Suprapubic skin (tissue), 4 donors: ENCODE data around the gene CS. TPM values are rescaled to one million over a fixed set of nuclear protein-coding genes. Genes with fewer than 3 reads are reported as not detected.

ENCODE experiments used
- DNase-seq, 2 donors: peaks; one replicate each; pipeline ENCODE4 v3.0.0-alpha.2; 2019; ENCODE audit warnings: low spot score in 2 of 2
- H3K27ac ChIP-seq: fragments of 200-600 bp; sonication (generic); one replicate; pipeline ENCODE4 v1.5.1; 2019
- H3K27me3 ChIP-seq: fragments of 200-600 bp; sonication (generic); one replicate; pipeline ENCODE4 v1.5.1; 2019
- H3K36me3 ChIP-seq: fragments of 200-600 bp; sonication (generic); one replicate; pipeline ENCODE4 v1.5.1; 2019
- H3K4me1 ChIP-seq: fragments of 200-600 bp; sonication (generic); one replicate; pipeline ENCODE4 v1.5.1; 2019
- H3K4me3 ChIP-seq: fragments of 200-600 bp; sonication (generic); one replicate; pipeline ENCODE4 v1.5.1; 2019; ENCODE audit warnings: mild to moderate bottlenecking
- H3K9me3 ChIP-seq: fragments of 200-600 bp; sonication (generic); one replicate; pipeline ENCODE4 v1.5.1; 2019
- EP300 ChIP-seq: sonication (generic); formaldehyde crosslinking; IDR thresholded peaks from one replicate; pipeline ENCODE4 v1.6.1; 2017; ENCODE audit warnings: antibody characterized with exemption
- POLR2A ChIP-seq, 2 donors: fragments of 450-650 bp; IDR thresholded peaks; one replicate each; pipeline ENCODE4 v1.6.1; 2017; ENCODE audit warnings: antibody characterized with exemption in 2 of 2, mild to moderate bottlenecking in 2 of 2, moderate library complexity in 2 of 2
- POLR2AphosphoS5 ChIP-seq, 3 donors: sonication (generic); formaldehyde crosslinking; IDR thresholded peaks; one replicate each; pipeline ENCODE4 v1.6.1; 2017; ENCODE audit warnings: antibody characterized with exemption in 3 of 3
- WGBS: methylation state at CpG from one replicate; pipeline ENCODE4 v1.1.5; 2018; 5-methylcytosine and 5-hydroxymethylcytosine counted together
- total RNA-seq, 4 donors: library from RNA; depleted of rRNA; stranded (reverse); fragments of >200 nt; gene quantifications; one replicate each; pipeline ENCODE4 v1.1.0, GENCODE V29; 2016
- TF ChIP-seq, protein P1 (sequence below), 2 donors: fragments of 200-600 bp in 1 of 2; fragments of 450-650 bp in 1 of 2; sonication (generic) in 1 of 2; IDR thresholded peaks; one replicate each; pipeline ENCODE4 v1.5.1; 2016 to 2019; ENCODE audit warnings: antibody characterized with exemption in 2 of 2, mild to moderate bottlenecking in 1 of 2, moderate library complexity in 1 of 2

Gene CS
- total RNA-seq, 4 donors from 2014 or later: 176 to 218 (median 179) TPM

DNA sequence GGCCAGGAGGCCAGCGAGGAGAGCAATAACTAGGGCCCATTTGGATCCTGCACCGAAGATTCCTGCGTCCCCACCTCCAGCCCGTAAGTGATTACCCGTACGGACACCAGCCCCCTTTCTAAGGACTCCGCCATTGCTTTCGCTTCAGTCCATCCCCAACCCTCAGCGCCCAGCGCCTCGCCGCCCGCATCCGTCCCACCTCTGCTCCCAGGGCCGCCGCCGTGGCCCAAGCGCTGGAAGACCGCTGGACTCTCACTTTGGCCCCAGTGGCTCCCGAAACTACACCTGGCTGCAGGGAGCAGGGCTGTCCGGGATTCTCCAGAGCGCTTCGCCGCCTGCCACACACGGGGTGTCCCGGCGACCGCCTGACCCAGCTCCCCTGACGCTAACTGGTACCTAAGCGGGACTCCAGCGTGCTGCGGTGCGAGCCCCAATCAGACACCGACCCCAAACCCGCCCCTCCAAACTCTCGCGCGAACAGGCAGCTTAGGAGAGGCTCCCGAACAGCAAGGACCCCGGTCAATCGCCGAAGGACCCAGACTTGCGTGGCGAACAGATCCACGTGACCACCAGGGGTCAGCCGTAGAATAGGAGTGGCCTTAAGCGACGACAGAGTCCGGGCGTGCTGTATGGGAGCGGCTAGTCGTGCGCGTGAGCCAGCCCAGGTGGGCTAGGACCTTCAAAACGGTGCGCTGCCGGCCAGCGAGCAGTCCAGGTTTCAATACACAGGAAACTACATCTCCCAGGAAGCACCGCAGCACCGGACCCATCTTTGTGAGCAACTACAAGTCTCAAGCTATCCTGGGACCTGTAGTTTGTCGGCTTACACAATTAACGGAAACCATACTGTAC, 15.7 kb upstream of the CS start, which contains the start of gene CNPY2:
Gene CNPY2, minus strand, starts transcription at position 367 of the 852 bp plus-strand sequence. CDS start 771 bp downstream, outside the sequence.
- DNase-seq: peak; percentile 98
- TF ChIP-seq, protein P1, sequence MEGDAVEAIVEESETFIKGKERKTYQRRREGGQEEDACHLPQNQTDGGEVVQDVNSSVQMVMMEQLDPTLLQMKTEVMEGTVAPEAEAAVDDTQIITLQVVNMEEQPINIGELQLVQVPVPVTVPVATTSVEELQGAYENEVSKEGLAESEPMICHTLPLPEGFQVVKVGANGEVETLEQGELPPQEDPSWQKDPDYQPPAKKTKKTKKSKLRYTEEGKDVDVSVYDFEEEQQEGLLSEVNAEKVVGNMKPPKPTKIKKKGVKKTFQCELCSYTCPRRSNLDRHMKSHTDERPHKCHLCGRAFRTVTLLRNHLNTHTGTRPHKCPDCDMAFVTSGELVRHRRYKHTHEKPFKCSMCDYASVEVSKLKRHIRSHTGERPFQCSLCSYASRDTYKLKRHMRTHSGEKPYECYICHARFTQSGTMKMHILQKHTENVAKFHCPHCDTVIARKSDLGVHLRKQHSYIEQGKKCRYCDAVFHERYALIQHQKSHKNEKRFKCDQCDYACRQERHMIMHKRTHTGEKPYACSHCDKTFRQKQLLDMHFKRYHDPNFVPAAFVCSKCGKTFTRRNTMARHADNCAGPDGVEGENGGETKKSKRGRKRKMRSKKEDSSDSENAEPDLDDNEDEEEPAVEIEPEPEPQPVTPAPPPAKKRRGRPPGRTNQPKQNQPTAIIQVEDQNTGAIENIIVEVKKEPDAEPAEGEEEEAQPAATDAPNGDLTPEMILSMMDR (IDR thresholded peaks at IDR 0.05): no peak
- TF ChIP-seq EP300: no peak
- TF ChIP-seq POLR2A (IDR thresholded peaks at IDR 0.05): peak; percentile 69 to 75
- peak in 1 of 3 donors; percentile 83 for TF ChIP-seq POLR2AphosphoS5 (IDR thresholded peaks at IDR 0.05)
- Histone ChIP-seq H3K4me1 (peaks cover 18% of the 10 kb centered on the region), H3K9me3 (no peaks in the 10 kb centered on the region), H3K36me3 (peaks cover 36% of the 10 kb centered on the region), H3K27me3 (no peaks in the 10 kb centered on the region), H3K4me3 (peak within 1 kb of the TSS; percentile 79), H3K27ac (peak within 1 kb of the TSS; percentile 95)
- under 1% methylated on average over 38 of the region's 62 CpGs for WGBS

DNA sequence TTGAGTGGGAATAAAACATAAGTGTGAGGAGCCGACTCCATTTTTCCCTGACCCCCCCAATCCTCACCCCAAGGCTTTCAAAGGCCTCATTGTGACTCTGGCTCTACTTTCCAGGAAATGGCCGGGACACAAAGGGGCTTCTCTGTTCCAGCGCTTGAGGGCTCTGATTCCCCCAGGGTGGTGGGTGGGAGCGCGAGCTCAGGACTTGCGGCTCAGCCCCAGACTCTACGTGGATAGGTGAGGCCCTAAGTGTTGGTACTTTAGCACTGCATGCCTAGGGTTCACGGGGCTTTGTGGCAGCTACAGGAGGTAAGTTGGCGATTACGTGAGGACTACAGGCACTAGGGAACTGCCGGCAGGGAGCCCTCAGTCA, 15.1 kb upstream of the CS start:
- peak in 1 of 2 donors; percentile 60 for DNase-seq
- H3K27me3 ChIP-seq: no peaks in the 10 kb centered on the region
- no peaks in the 10 kb centered on the region for H3K9me3 ChIP-seq
- H3K4me1 ChIP-seq: peaks cover 18% of the 10 kb centered on the region
- H3K27ac ChIP-seq: peak overlapping the region; percentile 95
- WGBS: 1% methylated on average over 10 of the region's 11 CpGs
- peaks cover 40% of the 10 kb centered on the region for H3K36me3 ChIP-seq
- TF ChIP-seq POLR2A (IDR thresholded peaks at IDR 0.05) (no peak), EP300 (no peak), POLR2AphosphoS5 (IDR thresholded peaks at IDR 0.05) (no peak)
- TF ChIP-seq, protein P1 (IDR thresholded peaks at IDR 0.05): no peak
- H3K4me3 ChIP-seq: peak overlapping the region; percentile 79

DNA sequence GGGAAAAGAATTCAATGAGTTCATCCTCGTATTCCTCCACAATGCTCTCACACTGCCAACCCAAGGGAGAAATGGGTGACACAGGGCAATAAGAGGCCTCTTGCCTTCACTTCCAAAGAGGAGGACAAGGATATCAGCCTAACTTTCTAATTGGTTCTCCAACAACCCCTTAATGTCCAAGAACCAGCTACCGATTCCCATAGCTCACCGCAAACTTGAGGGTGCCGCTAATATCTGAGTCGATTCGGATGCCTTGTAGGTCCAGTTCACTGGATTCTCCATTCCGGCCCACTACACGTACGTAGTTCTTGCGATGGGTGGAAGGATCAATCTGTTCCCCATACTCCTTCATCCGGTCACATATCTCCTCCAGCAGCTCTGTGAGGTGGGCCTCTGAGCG, 10.9 kb upstream of the CS start:
- TF ChIP-seq EP300: no peak
- Histone ChIP-seq H3K9me3 (no peaks in the 10 kb centered on the region), H3K4me3 (no peak overlapping the region), H3K4me1 (peaks cover 12% of the 10 kb centered on the region), H3K27me3 (no peaks in the 10 kb centered on the region), H3K27ac (no peak overlapping the region), H3K36me3 (peaks cover 48% of the 10 kb centered on the region)
- DNase-seq: no peak
- WGBS: 92% methylated on average over 12 of the region's 12 CpGs

DNA sequence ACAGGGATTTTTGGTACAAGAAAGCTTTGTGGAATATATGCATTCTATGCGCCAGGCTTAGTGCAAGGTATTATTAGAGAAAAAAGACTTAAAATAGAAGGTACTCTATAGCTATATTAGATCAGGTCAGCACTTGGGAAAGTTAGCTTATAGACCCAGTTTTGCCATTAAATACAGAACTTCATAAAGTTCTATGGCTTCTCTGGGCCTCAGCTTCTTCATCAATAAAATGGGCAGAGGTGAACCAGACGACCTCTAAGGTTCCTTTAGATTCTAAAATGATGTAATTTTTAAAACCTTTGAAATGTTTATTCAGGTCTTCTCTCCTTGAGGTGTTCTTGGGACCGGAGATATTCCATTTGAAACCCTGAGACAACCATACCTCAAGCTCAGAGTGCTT, 8.6 kb upstream of the CS start:
- no peaks in the 10 kb centered on the region for H3K4me1 ChIP-seq
- no peak overlapping the region for H3K27ac ChIP-seq
- no peak for DNase-seq
- no peaks in the 10 kb centered on the region for H3K9me3 ChIP-seq
- 92% methylated on average over 3 of the region's 3 CpGs for WGBS
- no peaks in the 10 kb centered on the region for H3K27me3 ChIP-seq
- H3K4me3 ChIP-seq: no peak overlapping the region
- no peak for TF ChIP-seq EP300
- H3K36me3 ChIP-seq: peaks cover 55% of the 10 kb centered on the region

DNA sequence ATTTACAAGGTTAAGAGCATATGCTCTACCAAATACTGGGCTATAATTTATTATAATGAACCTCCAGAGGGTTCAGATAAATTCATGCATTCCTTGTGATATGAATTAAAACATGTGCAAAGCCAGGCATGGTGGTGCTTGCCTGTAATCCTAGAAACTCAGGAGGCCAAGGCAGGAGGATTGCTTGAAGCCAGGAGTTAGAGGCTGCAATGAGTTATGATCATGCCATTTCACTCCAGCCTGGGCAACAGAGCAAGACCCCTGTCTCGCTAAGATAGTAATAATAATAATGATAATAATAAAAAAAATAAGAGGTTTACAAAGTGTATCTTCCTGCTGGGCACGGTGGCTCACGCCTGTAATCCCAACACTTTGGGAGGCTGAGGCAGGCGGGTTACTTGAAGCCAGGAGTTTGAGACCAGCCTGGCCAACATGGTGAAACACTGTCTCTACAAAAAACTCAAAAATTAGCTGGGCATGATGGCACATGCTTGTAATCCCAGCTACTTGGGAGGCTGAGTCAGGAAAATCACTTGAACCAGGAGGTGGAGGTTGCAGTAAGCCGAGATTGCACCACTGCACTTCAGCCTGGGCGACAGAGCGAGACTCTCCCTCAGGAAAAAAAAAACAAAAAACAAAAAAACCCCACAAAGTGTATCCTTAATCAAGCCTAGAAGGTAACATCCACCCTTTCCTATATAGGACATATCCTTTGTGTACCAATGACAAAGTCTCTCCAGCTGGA, 7.3 kb upstream of the CS start:
- no peak for TF ChIP-seq EP300
- TF ChIP-seq, protein P1 (IDR thresholded peaks at IDR 0.05): no peak
- TF ChIP-seq POLR2A (IDR thresholded peaks at IDR 0.05): no peak
- no peak for TF ChIP-seq POLR2AphosphoS5 (IDR thresholded peaks at IDR 0.05)
- Histone ChIP-seq H3K27me3 (no peaks in the 10 kb centered on the region), H3K4me3 (no peak overlapping the region), H3K9me3 (no peaks in the 10 kb centered on the region), H3K36me3 (peaks cover 48% of the 10 kb centered on the region), H3K4me1 (peaks cover 4% of the 10 kb centered on the region), H3K27ac (no peak overlapping the region)
- WGBS: 85% methylated on average over 7 of the region's 7 CpGs
- no peak for DNase-seq
